KMS-11 (cell line): ENCODE data around the gene DOCK10.
"Not testable (repeated sequence)": the region's sequence is repeated elsewhere in the genome, so short reads cannot be mapped to it uniquely, and the experiment has no call there.

Experiments
- H2AFZ ChIP-seq: fragments of 200-600 bp; sonication (generic); 2 replicates; pipeline ENCODE4 v1.6.1; 2016; ENCODE audit warnings: antibody characterized with exemption, mixed run types, low read depth
- H3K27ac ChIP-seq: fragments of 200-600 bp; sonication (generic); 2 replicates; pipeline ENCODE4 v1.6.1; 2016; ENCODE audit warnings: mild to moderate bottlenecking, mixed run types
- H3K27me3 ChIP-seq: fragments of 200-600 bp; sonication (generic); 2 replicates; pipeline ENCODE4 v1.6.1; 2017; ENCODE audit warnings: mild to moderate bottlenecking, low read depth, mixed run types, moderate library complexity; ENCODE audit not compliant: insufficient read depth
- H3K36me3 ChIP-seq: fragments of 200-600 bp; sonication (generic); 2 replicates; pipeline ENCODE4 v1.6.1; 2017; ENCODE audit warnings: mild to moderate bottlenecking, mixed run types; ENCODE audit not compliant: insufficient read depth
- H3K4me1 ChIP-seq: fragments of 200-600 bp; sonication (generic); 2 replicates; pipeline ENCODE4 v1.6.1; 2016; ENCODE audit warnings: mild to moderate bottlenecking, low read depth, mixed run types; ENCODE audit not compliant: poor library complexity, severe bottlenecking
- H3K4me2 ChIP-seq: fragments of 200-600 bp; sonication (generic); 2 replicates; pipeline ENCODE4 v1.7.0; 2016; ENCODE audit warnings: mild to moderate bottlenecking, mixed run types
- H3K4me3 ChIP-seq: fragments of 200-600 bp; sonication (generic); IDR thresholded peaks from 2 replicates; pipeline ENCODE4 v1.6.1; 2017; ENCODE audit warnings: low read depth, low read length, mixed read lengths; ENCODE audit not compliant: insufficient read depth
- H3K79me2 ChIP-seq: fragments of 200-600 bp; sonication (generic); 2 replicates; pipeline ENCODE4 v1.6.1; 2016; ENCODE audit warnings: low read depth, mixed run types; ENCODE audit not compliant: insufficient read depth
- H3K9ac ChIP-seq: fragments of 200-600 bp; sonication (generic); 2 replicates; pipeline ENCODE4 v1.6.1; 2016; ENCODE audit warnings: mild to moderate bottlenecking, mixed run types
- H4K20me1 ChIP-seq: fragments of 200-600 bp; sonication (generic); 2 replicates; pipeline ENCODE4 v1.6.1; 2016; ENCODE audit warnings: mild to moderate bottlenecking, mixed run types; ENCODE audit not compliant: insufficient read depth
- CTCF ChIP-seq: fragments of 200-600 bp; sonication (generic); conservative IDR thresholded peaks from 2 replicates; pipeline ENCODE4 v1.6.1; 2017; ENCODE audit warnings: low read depth, mild to moderate bottlenecking, antibody characterized with exemption, low read length, moderate library complexity, mixed read lengths

Gene DOCK10

GRCh38 chr2:224924631-224925030 lies 117.6 kb downstream of the DOCK10 start:
- H3K9ac ChIP-seq = no peak overlapping the region
- no peak overlapping the region for H3K4me2 ChIP-seq
- H2AFZ ChIP-seq = no peak overlapping the region
- H3K4me3 ChIP-seq = no peak overlapping the region
- no peaks in the 10 kb centered on the region for H3K27me3 ChIP-seq
- H3K27ac ChIP-seq = no peak overlapping the region
- no peaks in the 10 kb centered on the region for H3K79me2 ChIP-seq
- no peak for TF ChIP-seq CTCF
- H3K4me1 ChIP-seq = peaks cover 13% of the 10 kb centered on the region
- no peaks in the 10 kb centered on the region for H4K20me1 ChIP-seq
- no peaks in the 10 kb centered on the region for H3K36me3 ChIP-seq

- H3K4me2 ChIP-seq = peak overlapping the region; percentile 15; the same call in 1 of the 2 replicates
- H3K4me1 ChIP-seq = peaks cover 13% of the 10 kb centered on the region
- no peaks in the 10 kb centered on the region for H3K27me3 ChIP-seq
- no peak overlapping the region for H3K4me3 ChIP-seq
- H4K20me1 ChIP-seq = no peaks in the 10 kb centered on the region
- H2AFZ ChIP-seq = no peak overlapping the region
- no peak overlapping the region for H3K9ac ChIP-seq
- TF ChIP-seq CTCF = no peak
- peak overlapping the region; percentile 7; the same call in 1 of the 2 replicates for H3K27ac ChIP-seq
- H3K36me3 ChIP-seq = no peaks in the 10 kb centered on the region
- no peaks in the 10 kb centered on the region for H3K79me2 ChIP-seq
Observed at GRCh38 chr2:224922142-224922727, 120.0 kb downstream of the DOCK10 start.

GRCh38 chr2:224919472-224920110 lies 122.7 kb downstream of the DOCK10 start:
- no peak for TF ChIP-seq CTCF
- Histone ChIP-seq H3K36me3 (no peaks in the 10 kb centered on the region), H3K27me3 (no peaks in the 10 kb centered on the region), H3K4me1 (peaks cover 13% of the 10 kb centered on the region), H3K79me2 (no peaks in the 10 kb centered on the region), H3K4me3 (no peak overlapping the region), H3K27ac (no peak overlapping the region), H3K9ac (no peak overlapping the region), H2AFZ (no peak overlapping the region), H4K20me1 (no peaks in the 10 kb centered on the region), H3K4me2 (no peak overlapping the region)

DNA sequence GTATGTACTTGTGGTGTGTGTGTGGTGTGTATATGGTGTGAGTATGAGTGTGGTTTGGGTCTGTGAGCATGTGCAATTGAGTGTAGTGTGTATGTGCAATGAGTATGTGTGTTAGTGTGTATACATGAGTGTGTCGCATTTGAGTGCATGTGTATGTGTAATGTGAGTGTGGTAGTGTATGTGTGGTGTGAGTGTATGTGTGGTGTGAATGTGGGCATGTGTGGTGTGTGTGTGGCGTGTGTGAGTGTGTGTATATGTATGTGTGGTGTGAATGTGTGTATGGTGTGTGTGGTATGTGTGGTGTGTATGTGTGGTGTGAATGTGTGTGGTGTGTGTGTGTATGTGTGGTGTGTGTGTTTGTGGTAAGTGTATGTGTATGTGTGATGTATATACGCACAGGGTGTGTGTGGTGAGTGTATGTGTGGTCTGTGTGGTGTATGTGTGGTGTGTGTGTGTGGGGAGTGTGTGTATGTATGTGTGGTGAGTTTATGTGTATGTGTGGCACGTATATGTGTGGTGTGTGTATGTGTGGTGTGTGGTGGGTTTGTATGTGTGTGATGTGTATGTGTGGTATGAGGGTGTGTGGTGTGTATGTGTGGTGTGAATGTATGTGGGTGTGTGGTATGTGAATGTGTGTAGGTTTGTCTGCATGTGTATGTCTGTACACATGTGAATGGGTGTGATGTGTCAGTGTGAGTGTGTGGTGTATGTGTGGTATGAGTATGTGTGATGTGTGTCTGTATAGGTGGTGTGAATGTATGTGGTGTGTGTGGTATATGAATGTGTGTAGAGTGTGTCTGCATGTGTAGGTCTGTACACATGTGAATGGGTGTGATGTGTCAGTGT lies 123.4 kb downstream of the DOCK10 start:
- no peak for TF ChIP-seq CTCF
- Histone ChIP-seq H3K4me1 (peaks cover 13% of the 10 kb centered on the region), H3K27me3 (no peaks in the 10 kb centered on the region), H3K79me2 (no peaks in the 10 kb centered on the region), H3K9ac (no peak overlapping the region), H2AFZ (no peak overlapping the region), H4K20me1 (no peaks in the 10 kb centered on the region), H3K4me2 (no peak overlapping the region), H3K27ac (no peak overlapping the region), H3K36me3 (no peaks in the 10 kb centered on the region), H3K4me3 (no peak overlapping the region)

DNA sequence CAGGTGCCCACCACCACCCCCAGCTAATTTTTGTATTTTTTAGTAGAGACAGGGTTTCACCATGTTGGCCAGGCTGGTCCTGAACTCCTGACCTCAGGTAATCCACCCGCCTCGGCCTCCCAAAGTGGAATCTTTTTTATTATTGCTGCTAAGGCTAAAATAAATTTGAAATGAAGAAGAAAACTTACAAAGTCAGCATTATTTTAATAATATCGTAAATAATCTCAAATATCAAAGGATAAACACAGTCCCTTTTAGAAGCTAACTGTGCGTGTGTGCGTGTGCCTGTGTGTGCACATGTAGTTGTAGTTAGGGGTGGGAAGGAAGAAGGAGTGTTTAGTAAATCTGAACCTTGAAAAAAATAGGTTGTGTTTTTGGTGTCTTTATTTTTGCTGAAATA lies 125.0 kb downstream of the DOCK10 start:
- not testable (repeated sequence) for H3K36me3 ChIP-seq, H3K27ac ChIP-seq, H3K4me3 ChIP-seq, H3K9ac ChIP-seq, H4K20me1 ChIP-seq, H3K79me2 ChIP-seq, H3K4me2 ChIP-seq, H2AFZ ChIP-seq, H3K4me1 ChIP-seq, H3K27me3 ChIP-seq
